HG03135 (cell line): ENCODE measurements around the gene CROCC2.
"Not testable (repeated sequence)": the region's sequence is repeated elsewhere in the genome, so short reads cannot be mapped to it uniquely, and the experiment has no call there.

Source experiments
- ATAC-seq: cut with Tn5 transposase; IDR thresholded peaks from one replicate; pipeline ENCODE4 v1.9.1; 2021; ENCODE audit warnings: mild to moderate bottlenecking, moderate library complexity; ENCODE audit not compliant: unreplicated experiment

CROCC2 gene

GRCh38 chr2:240964704-240965295 lies 58.7 kb downstream of the CROCC2 start:
- no peak for ATAC-seq

GRCh38 chr2:240965296-240965904 lies 59.3 kb downstream of the CROCC2 start:
- ATAC-seq, result no peak

GRCh38 chr2:240965905-240966456 lies 59.8 kb downstream of the CROCC2 start:
- ATAC-seq, result no peak

- ATAC-seq, result no peak
Observed at GRCh38 chr2:240966457-240966905, 60.3 kb downstream of the CROCC2 start.

- ATAC-seq, result no peak
Observed at GRCh38 chr2:240966906-240967680, 61.0 kb downstream of the CROCC2 start.

DNA sequence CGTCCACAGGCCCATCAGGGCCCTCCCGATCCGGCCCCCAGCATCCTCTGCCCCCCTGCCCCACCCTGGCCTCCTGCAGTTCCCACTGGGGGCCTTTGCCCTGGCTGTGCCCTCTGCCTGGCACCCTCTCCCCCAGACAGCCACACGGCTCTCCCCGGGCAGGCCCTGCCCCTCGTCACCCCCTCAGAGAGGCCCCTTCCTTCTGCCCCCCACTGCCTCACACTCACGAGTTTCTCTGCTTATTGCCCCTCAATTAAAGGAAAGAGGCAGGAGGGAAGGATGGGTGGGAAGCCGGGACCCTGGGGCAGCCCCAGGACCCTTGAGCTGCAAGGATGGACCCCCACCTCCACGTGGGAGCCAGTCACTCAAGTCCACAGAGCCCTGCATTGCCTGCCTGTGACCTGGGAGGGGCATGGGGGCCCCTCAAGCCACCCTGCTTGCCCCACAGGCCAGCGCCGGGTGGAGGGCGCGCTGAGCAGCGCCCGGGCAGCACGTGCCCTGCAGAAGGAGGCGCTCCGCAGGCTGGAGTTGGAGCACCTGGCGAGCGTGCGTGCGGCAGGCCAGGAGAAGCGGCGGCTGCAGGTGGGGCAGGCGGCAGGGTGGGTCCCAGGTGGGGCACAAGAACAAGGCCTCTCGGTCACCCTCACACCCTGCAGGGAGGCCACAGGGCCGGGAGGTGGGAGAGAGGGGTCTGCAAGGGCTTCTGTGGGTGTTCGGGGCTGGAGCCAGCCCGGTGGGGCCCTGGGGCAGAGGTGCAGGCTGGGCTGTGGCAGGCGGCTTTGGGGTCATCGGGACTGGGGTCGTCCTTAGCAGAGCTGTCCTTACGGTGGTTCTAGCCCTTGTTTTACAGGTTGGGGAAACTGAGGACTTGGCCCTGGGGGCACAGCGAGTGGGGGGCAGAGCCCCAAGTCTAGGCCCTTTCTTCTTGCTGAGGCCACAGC lies 61.8 kb downstream of the CROCC2 start:
- ATAC-seq, result no peak

DNA sequence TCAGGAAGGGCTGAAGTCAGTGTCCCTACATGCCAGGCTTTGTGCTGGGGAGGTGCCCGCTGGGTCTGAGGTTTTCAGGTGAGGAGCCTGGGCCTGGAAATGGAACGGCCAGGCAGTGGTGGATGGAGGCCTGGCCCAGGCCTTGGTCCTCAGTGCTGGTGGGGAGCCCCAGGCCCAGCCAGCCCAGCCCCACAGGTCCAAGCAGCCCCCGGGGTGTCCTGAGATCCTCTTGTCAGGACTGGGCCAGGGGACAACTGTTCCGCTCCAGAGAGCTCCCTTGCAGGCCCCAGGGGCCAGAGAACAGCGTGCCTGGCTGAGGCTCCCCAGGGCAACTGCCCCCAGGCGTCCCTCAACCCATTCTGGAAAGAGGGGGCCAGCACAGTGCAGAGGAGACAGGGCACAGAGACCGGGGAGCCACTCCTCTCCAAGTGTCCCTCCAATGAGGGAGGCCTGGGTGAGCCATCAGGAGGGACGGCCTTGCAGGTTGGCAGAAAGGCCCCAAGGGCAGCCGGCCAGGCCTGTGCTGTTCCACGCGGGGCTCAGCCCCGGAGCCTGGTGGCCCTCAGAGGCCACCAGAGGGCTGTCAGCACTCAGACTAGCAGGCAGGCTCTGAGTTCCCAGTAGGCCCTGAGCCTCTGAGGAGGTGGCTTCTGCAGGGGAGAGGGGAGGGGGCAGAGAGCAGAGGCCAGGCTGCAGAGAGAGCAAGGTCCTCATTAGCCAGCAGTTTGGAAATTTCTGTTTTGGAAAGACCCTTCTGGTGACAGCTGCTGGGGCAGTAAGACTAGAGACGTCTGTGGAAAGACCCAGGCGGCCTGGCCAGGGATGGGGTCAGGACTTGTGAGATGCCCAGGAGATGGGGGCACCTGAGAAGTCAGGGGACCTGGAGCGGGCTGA lies 62.8 kb downstream of the CROCC2 start:
- no peak for ATAC-seq

- no peak for ATAC-seq
Observed at GRCh38 chr2:240970104-240970503, 64.0 kb downstream of the CROCC2 start.

GRCh38 chr2:240970816-240971215 lies 64.7 kb downstream of the CROCC2 start:
- ATAC-seq, result no peak

GRCh38 chr2:240972201-240972600 lies 66.1 kb downstream of the CROCC2 start:
- ATAC-seq, result no peak

GRCh38 chr2:240972636-240973521 lies 66.7 kb downstream of the CROCC2 start:
- ATAC-seq, result no peak

DNA sequence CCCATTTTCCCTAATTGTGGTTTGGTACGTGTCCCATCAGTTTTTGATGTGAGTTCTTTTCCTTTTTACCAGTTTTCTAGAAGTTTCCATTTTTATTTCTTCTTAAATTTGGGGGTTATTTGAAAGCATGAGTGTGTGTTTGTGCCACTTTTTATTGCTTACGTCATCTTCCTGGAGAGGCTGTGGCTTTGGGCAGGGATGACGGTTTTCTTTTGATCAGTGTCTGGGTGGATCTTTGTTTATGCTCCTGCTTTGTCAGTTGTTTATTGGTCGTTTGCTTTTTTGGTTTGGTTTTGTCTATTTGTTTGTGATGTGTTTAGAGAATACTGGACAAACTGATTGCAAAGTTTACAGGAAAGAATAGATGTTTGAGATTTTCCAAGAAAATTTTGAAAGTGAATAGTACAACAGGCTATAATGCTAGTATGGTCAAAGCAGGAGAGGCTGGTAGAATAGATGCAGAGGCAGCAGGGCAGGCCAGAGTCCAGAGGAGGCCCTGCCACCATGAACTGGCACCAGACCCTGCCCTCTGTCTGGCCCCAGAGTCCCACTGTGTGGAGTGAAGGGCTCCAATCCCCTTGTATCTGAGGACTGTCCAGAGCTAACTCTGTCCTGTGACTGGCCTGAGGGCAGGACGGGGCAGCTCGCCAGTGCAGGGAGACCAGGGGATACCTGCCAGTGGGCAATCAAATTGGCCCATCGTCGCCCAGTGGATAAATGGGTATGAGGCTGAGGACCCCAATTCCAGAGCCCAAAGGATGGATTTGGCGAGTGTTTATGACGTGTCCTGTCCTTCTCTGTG lies 68.8 kb downstream of the CROCC2 start:
- ATAC-seq, result no peak

DNA sequence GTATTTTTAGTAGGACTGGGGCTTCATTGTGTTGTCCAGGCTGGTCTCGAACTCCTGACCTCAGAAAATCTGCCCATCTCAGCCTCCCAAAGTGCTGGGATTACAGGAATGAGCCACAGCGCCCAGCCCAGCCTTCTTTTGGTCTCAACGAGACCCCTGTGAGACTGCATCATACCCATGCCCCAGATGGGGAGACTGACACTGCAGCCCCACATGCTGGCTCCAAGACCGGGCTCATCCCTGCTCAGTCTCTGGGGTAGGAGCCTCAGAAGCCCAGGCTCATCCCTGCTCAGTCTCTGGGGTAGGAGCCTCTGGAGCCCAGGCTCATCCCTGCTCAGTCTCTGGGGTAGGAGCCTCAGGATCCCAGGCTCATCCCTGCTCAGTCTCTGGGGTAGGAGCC lies 69.8 kb downstream of the CROCC2 start:
- not testable (repeated sequence) for ATAC-seq

DNA sequence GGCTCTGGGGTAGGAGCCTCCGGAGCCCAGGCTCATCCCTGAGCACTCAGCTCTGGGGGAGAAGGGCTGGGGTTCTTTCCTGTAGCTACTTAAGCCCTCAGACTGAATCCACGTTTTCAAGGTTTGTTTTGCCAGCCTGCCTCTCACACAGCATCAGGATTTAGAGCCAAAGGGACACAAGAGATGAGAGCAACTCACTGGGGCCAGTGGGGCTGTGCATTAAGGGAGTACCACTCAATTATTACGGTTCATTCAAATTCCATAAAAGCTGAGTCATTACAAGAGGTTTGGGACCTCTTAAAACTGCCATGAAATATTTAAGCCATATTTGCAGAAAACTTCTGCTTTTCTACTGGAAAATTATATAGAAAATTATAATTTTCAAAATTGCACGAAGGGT lies 75.1 kb downstream of the CROCC2 start:
- ATAC-seq, result no peak

- ATAC-seq, result no peak
Observed at GRCh38 chr2:240981871-240982800, 76.0 kb downstream of the CROCC2 start.

DNA sequence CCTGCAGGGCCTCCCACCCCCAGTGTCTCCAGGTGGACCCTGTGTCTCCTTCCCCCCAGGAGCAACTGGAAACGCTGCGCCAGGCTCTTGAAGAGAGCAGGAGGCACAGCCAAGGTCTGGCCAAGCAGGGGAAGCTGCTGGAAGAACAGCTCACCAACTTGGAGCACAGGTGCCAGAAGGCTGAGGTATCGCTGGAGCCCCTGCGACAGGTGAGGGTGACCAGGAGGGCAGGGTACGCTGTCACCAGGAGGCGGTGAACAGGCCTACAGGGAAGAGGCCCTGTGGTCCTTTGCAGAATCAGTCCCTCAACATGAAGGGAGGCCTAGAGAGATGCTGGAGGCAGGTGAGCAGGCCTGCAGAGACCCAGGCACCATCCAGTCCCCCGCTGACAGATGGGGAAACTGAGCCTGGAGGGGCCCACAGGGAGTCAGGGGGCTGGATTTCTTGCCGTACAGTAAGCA lies 76.7 kb downstream of the CROCC2 start:
- ATAC-seq, result no peak
